Stimulated activated CD4-positive, alpha-beta T cell treated with anti-CD3 and anti-CD28 coated beads, Interleukin-4, amount 100 ng/mL, for 4 hours (primary cell): ENCODE measurements around the gene ZFP64.
A peak's percentile ranks its signal among the peaks of the same experiment; 100 is the strongest.
"Not testable (repeated sequence)": the region's sequence is repeated elsewhere in the genome, so short reads cannot be mapped to it uniquely, and the experiment has no call there.

ENCODE experiments used
- DNase-seq, 2 experiments: peaks; one replicate each; pipeline ENCODE4 v3.0.0-alpha.2; 2020

Gene ZFP64

DNA sequence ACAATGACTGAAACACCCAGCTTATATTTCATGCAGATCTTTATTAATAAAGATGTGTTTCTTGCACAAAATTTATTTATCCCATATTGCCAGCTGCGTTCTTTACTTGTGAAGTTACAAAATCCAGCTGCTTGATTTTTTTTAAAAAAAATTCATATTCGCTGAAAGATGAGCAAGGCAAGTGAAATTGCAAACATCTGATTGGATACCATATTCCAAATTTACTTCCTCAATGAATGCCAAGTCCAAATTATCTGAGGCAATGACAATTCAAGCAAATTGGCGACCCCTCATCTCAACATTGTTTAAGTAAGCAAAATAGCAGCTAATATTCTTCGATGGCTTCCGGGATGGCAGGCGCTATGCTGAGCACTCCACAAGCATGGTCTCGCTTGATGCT is 37.7 kb downstream of the ZFP64 start:
- no peak for DNase-seq

GRCh38 chr20:52152921-52153320 is 38.7 kb downstream of the ZFP64 start:
- no peak for DNase-seq

GRCh38 chr20:52152416-52152815 is 39.2 kb downstream of the ZFP64 start:
- DNase-seq: no peak

DNA sequence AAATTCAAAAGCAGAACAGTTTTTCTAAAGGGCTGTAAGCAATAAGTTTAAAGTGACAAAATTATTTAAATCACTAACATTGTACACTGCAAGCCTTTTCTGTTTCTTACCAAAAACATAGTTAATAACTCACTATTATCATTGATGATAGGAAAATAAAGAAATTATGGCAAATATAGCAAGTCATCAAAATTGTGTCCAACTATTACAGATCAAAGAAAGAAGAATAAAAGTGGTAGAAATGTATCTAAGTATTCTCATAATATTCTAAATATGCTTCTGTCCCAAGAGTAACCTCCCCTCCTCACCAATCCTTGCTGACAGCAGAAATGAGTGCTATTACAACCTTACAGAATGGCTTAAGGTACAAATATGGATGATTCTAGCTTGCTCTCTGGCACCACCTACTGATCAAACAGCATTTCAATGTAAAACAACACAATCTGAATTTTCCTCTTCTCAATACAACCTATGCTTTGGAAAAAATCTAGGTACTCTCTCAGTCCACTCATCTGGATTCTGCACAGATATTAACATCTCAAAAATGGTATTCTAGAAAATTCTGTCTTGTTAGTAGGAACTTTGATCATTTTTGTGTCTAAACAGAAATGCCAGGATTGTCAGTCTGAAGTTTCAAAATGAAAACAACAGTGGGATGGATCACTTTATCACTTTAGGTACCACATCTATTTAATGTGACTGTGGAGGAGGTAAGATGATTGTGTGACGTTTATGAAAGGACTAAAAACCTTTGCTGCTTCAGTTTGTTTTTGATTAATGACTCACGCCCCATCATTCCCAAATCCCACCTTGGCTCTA is 40.9 kb downstream of the ZFP64 start:
- DNase-seq: no peak

GRCh38 chr20:52145587-52145986 is 46.0 kb downstream of the ZFP64 start:
- no peak for DNase-seq

DNA sequence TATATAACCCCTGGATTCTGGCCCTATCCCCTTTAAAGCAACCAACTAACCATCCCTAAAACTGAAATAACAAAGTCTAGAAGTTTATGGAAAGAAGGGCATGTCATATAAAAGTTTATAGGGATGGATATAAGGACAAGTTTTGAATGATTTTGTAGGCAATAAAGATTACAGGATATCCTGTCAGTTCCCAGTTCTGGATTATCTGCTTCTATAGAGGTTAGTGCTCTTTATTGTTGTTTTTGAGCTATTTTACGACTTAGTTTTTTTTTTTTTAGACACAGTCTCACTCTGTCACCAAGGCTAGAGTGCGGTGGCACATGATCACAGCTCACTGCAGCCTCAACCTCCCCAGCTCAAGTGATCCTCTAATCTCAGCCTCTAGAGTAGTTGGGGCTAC is 48.3 kb downstream of the ZFP64 start:
- no peak for DNase-seq

- no peak for DNase-seq
These were observed 48.8 kb downstream of the ZFP64 start for GRCh38 chr20:52142757-52143156.

- DNase-seq: no peak
These were observed 51.6 kb downstream of the ZFP64 start for GRCh38 chr20:52139986-52140385.

DNA sequence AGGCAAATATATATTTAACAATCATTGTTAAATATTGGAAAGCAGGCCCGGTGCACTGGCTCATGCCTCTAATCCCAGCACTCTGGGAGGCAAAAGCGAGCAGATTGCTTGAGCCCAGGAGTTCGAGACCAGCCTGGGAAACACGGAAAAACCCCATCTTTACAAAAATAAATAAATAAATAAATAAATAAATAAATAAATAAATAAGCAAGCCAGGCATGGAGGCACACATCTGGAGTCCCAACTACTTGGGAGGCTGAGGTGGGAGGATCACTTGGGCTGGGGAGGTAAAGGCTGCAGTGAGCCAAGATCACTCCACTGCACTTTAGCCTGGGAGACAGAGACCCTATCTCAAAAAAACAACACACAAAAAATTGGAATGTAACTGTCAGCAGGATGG is 53.7 kb downstream of the ZFP64 start:
- no peak for DNase-seq

DNA sequence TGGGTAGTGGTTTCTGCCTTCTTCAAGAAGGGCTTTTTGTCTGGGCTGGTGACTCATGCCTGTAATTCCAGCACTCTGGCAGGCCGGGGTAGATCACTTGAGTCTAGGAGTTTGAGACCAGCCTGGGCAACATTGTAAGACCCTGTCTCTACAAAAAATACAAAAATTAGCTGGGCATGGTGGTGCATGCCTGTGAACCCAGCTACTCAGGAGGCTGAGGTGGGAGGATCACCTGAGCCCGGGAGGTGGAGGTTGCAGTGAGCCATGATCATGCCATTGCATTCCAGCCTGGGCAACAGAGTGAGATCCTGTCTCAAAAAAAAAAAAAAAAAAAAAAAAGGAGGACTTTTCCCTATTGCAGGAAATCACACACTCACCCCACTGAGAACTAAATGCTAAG is 57.9 kb downstream of the ZFP64 start:
- not testable (repeated sequence) for DNase-seq

GRCh38 chr20:52132337-52132736 is 59.2 kb downstream of the ZFP64 start:
- DNase-seq: no peak

- DNase-seq: no peak
These were observed 60.4 kb downstream of the ZFP64 start for GRCh38 chr20:52131048-52131643.

DNA sequence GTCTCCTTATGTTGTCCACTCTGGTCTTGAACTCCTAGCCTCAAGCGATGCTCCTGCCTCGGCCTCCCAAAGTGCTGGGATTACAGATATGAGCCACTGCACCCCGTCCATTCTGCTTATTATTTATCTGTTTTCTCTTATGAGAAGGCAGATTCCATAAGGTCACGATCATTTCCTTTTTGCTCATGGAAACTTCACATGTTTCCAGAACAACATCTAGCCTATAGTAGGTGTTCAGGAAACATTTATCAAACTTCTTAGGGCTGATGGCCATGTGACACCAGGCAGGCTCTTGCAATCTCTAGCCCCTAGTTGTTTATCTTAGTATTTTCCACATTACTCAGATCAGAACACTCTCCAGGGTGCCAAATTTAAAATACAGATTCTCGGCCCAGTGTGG is 61.2 kb downstream of the ZFP64 start:
- DNase-seq: no peak

GRCh38 chr20:52129611-52130010 is 62.0 kb downstream of the ZFP64 start:
- DNase-seq: no peak

DNA sequence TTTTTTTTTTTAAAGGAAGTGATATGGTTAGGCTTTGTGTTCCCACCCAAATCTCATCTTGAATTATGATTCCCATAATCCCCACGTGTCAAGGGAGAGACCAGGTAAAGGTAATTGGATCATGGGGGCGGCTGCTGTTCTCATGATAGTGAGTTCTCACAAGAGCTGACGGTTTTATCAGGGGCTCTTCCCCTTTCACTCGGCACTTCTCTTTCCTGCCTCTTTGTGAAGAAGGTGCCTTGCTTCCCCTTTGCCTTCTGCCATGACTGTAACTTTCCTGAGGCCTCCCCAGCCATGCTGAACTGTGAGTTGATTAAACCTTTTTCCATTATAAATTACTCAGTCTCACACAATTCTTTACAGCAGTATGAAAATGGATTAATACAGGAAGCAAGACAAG is 64.3 kb downstream of the ZFP64 start:
- DNase-seq: no peak

DNA sequence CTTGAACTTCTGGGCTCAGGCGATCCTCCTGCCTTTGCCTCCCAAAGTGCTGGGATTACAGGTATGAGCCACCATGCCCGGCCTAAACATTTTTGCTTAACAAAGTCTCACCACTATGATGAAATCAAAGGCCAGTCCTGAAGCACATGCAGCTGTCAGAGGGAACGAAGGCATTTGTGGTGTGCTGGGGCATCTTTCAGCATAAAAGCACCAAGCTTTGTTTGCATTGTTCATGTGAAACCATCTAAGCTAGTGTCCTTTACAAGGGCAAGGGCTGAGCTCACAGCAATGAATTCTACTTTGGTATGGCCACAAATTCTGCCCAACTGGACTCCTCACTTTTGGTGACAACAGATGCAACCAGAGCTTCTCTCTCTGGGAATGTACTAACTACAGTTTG is 66.8 kb downstream of the ZFP64 start:
- no peak for DNase-seq

DNA sequence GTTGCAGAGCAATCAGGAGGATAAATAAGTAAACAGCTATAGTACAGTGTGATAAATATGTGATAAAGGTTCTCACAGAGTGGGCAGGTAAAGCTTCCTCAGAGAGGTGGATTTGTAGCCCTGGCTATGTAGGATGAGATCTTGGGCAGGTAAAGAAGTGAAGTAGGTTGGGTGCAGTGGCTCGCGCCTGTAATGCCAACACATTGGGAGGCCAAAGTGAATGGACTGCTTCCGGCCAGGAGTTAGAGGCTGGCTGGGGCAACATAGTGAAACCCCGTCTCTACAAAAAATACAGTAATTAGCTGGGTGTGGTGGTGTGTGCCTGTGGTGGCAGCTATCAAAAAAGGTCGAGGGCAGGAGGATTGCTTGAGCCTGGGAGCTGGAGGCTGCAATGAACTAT is 72.9 kb downstream of the ZFP64 start:
- no peak for DNase-seq

DNA sequence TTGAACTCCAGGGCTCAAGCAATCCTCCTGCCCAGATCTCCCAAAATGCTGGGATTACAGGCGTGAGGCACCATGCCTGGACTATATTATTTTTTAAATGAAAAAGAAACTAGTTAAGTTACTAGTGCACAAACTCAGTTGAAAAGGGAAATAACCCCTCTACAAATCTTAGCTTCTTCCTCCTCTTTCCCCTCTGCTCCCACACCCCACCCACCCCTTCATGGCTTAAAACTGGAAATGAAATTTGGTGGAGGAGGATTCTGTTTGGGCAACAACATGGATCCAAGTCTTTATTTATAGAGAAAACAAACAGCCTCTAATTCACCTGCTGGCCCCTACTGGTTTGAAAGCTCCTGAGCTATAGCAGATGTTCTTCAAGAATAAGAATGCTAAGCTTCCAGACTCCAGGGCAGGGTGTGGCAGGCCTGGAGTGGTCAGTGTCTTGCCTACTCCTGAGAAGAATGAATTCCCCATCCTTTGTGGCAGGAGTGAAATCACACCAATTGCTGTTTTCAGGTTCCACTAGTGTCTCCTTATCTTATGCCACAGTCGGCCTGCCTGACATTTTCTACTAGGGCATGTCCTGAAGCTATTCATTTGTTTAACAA is 73.5 kb downstream of the ZFP64 start:
- no peak for DNase-seq

GRCh38 chr20:52110456-52110855 is 81.1 kb downstream of the ZFP64 start:
- DNase-seq: no peak

- peak in 1 of 2 experiments; percentile 23 for DNase-seq
These were observed 85.8 kb downstream of the ZFP64 start for GRCh38 chr20:52105442-52106422.

DNA sequence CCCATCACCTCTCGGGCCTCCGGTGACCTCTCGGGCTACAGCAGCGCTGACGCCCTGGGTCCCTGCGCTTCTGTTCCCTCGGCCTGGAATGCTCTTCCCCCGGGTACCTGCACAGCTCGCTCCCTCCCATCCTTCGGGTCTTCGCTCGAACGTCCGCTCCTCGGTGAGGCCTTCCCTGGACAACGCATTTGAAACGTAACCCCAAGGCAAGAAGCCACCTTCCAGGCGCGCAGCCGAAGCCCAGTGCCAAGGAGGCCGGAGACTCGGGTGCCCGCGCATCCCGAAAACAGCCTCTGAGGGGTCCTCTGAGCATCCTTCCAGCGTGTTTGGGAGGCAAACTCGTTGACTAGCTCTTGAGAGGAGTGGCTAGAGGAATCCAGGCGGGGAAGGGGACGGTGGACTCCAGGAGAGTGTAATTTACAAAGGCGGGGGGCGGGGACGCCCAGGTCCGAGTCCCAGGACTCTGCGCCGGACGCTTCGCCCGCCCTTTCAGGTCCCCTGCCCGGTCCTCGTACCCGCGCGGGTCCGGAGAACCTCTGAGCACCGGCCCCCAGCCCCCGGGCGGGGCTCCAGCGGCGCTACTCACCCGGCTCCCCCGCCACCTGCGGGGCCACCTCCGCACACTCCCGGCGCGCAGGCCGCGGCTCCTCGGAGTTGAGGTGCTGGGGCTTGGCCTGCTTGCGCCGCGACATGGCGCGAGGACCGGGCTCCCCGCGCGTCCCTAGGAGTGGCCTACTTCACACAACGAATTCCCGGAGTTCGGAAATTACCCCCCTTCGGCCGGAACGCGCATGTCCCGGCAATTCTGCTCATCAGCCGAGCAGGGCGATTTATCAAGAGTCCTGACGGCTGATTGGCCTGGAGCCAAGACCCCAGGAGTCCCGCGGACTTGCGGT is 86.8 kb downstream of the ZFP64 start:
- DNase-seq: peak in 1 of 2 experiments; percentile 8
